Left ventricle myocardium inferior (tissue), 1 donor: Measurements from ENCODE around the gene INTS11. TPM values are rescaled to one million over a fixed set of nuclear protein-coding genes. Genes with fewer than 3 reads are reported as not detected.

Experiments used
- DNase-seq: peaks from one replicate; pipeline ENCODE4 v3.0.0-alpha.2; 2020
- H3K27ac ChIP-seq: fragments of 200-600 bp; replicated peaks from 2 replicates; pipeline ENCODE4 v1.8.0; 2021
- H3K27me3 ChIP-seq: fragments of 200-600 bp; 2 replicates; pipeline ENCODE4 v1.8.0; 2021; ENCODE audit warnings: low read depth
- H3K36me3 ChIP-seq: fragments of 200-600 bp; 2 replicates; pipeline ENCODE4 v1.8.0; 2021
- H3K4me1 ChIP-seq: fragments of 200-600 bp; 2 replicates; pipeline ENCODE4 v1.8.0; 2021
- H3K4me3 ChIP-seq: fragments of 200-600 bp; 2 replicates; pipeline ENCODE4 v1.8.0; 2021; ENCODE audit warnings: mild to moderate bottlenecking, moderate library complexity
- H3K9me3 ChIP-seq: fragments of 200-600 bp; replicated peaks from 2 replicates; pipeline ENCODE4 v1.8.0; 2021
- intact Hi-C: fragments of 100-400 bp; cut with micrococcal nuclease; formaldehyde crosslinking; loops from one replicate; pipeline ENCODE4 v1.11.0; 2022
- total RNA-seq: library from RNA; stranded (reverse); fragmentation: NEBNext Ultra II Directional; extraction: Animal tissue kit (Norgen Biotek cat#: 25700); gene quantifications from one replicate; pipeline ENCODE4 v1.2.1, GENCODE V29; 2021
- TF ChIP-seq, protein P1 (sequence below): fragments of 200-600 bp; IDR thresholded peaks from 2 replicates; pipeline ENCODE4 v1.8.0; 2021; ENCODE audit warnings: antibody characterized with exemption, mild to moderate bottlenecking, borderline replicate concordance
- donor health status: DM: no; HTN: yes; CAD: no; lungs with severe emphysema.

The INTS11 gene
- total RNA-seq, 1 donor from 2014 or later, result 70.1 TPM

DNA sequence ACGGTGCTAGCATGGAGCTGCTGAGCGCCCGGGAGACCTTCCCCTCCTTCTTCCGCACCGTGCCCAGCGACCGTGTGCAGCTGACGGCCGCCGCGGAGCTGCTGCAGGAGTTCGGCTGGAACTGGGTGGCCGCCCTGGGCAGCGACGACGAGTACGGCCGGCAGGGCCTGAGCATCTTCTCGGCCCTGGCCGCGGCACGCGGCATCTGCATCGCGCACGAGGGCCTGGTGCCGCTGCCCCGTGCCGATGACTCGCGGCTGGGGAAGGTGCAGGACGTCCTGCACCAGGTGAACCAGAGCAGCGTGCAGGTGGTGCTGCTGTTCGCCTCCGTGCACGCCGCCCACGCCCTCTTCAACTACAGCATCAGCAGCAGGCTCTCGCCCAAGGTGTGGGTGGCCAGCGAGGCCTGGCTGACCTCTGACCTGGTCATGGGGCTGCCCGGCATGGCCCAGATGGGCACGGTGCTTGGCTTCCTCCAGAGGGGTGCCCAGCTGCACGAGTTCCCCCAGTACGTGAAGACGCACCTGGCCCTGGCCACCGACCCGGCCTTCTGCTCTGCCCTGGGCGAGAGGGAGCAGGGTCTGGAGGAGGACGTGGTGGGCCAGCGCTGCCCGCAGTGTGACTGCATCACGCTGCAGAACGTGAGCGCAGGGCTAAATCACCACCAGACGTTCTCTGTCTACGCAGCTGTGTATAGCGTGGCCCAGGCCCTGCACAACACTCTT is 7.7 kb upstream of the INTS11 start:
- DNase-seq, result no peak
- TF ChIP-seq, protein P1, sequence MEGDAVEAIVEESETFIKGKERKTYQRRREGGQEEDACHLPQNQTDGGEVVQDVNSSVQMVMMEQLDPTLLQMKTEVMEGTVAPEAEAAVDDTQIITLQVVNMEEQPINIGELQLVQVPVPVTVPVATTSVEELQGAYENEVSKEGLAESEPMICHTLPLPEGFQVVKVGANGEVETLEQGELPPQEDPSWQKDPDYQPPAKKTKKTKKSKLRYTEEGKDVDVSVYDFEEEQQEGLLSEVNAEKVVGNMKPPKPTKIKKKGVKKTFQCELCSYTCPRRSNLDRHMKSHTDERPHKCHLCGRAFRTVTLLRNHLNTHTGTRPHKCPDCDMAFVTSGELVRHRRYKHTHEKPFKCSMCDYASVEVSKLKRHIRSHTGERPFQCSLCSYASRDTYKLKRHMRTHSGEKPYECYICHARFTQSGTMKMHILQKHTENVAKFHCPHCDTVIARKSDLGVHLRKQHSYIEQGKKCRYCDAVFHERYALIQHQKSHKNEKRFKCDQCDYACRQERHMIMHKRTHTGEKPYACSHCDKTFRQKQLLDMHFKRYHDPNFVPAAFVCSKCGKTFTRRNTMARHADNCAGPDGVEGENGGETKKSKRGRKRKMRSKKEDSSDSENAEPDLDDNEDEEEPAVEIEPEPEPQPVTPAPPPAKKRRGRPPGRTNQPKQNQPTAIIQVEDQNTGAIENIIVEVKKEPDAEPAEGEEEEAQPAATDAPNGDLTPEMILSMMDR, result no peak
- Histone ChIP-seq H3K4me1 (peaks cover 37% of the 10 kb centered on the region), H3K36me3 (peaks cover 35% of the 10 kb centered on the region), H3K27me3 (no peaks in the 10 kb centered on the region), H3K27ac (no peak overlapping the region), H3K9me3 (no peaks in the 10 kb centered on the region), H3K4me3 (no peak overlapping the region)
- intact Hi-C loops, result no loop called here

DNA sequence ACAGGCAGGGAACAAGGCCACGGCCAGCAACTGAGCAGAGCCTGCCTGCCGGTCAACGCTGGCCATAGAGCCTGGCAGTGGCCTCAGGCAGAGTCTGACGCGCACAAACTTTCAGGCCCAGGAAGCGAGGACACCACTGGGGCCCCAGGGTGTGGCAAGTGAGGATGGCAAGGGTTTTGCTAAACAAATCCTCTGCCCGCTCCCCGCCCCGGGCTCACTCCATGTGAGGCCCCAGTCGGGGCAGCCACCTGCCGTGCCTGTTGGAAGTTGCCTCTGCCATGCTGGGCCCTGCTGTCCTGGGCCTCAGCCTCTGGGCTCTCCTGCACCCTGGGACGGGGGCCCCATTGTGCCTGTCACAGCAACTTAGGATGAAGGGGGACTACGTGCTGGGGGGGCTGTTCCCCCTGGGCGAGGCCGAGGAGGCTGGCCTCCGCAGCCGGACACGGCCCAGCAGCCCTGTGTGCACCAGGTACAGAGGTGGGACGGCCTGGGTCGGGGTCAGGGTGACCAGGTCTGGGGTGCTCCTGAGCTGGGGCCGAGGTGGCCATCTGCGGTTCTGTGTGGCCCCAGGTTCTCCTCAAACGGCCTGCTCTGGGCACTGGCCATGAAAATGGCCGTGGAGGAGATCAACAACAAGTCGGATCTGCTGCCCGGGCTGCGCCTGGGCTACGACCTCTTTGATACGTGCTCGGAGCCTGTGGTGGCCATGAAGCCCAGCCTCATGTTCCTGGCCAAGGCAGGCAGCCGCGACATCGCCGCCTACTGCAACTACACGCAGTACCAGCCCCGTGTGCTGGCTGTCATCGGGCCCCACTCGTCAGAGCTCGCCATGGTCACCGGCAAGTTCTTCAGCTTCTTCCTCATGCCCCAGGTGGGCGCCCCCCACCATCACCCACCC is 6.9 kb upstream of the INTS11 start, which contains the start of gene TAS1R3:
Gene TAS1R3 (plus strand): TSS at position 213 of the 898 bp plus-strand sequence. CDS start 66 bp downstream, at position 279.
- Histone ChIP-seq H3K9me3 (no peaks in the 10 kb centered on the region), H3K36me3 (peaks cover 34% of the 10 kb centered on the region), H3K27ac (peak within 1 kb of the TSS; percentile 6), H3K4me1 (peaks cover 46% of the 10 kb centered on the region), H3K4me3 (no peak within 1 kb of the TSS), H3K27me3 (no peaks in the 10 kb centered on the region)
- DNase-seq, result no peak
- intact Hi-C loops, result no loop called here
- TF ChIP-seq, protein P1, result no peak

GRCh38 chr1:1330366-1331067 is 6.1 kb upstream of the INTS11 start:
- intact Hi-C loops, result no loop called here
- H3K9me3 ChIP-seq, result no peaks in the 10 kb centered on the region
- TF ChIP-seq, protein P1, result no peak

GRCh38 chr1:1329304-1330210 is 5.1 kb upstream of the INTS11 start:
- TF ChIP-seq, protein P1, result no peak
- intact Hi-C loops, result no loop called here
- peaks cover 63% of the 10 kb centered on the region for H3K4me1 ChIP-seq

More at GRCh38 chr1:1330366-1331067, 6.1 kb upstream of the INTS11 start:
- DNase-seq, result no peak
- Histone ChIP-seq H3K4me3 (no peak overlapping the region), H3K27me3 (no peaks in the 10 kb centered on the region), H3K4me1 (peaks cover 54% of the 10 kb centered on the region), H3K36me3 (peaks cover 32% of the 10 kb centered on the region), H3K27ac (peak overlapping the region; percentile 6)

More at GRCh38 chr1:1329304-1330210, 5.1 kb upstream of the INTS11 start:
- Histone ChIP-seq H3K9me3 (no peaks in the 10 kb centered on the region), H3K27ac (no peak overlapping the region), H3K4me3 (no peak overlapping the region), H3K36me3 (peaks cover 30% of the 10 kb centered on the region), H3K27me3 (no peaks in the 10 kb centered on the region)
- no peak for DNase-seq
